NCI-H1048 (cell line): ENCODE data around the gene CCN5.

ENCODE experiments used
- DNase-seq: peaks from one replicate; lab custom pipeline; 2025; lab: John Stamatoyannopoulos, UW

CCN5 gene

GRCh38 chr20:44737116-44737515, 21.9 kb downstream of the CCN5 start:
- no peak for DNase-seq

DNA sequence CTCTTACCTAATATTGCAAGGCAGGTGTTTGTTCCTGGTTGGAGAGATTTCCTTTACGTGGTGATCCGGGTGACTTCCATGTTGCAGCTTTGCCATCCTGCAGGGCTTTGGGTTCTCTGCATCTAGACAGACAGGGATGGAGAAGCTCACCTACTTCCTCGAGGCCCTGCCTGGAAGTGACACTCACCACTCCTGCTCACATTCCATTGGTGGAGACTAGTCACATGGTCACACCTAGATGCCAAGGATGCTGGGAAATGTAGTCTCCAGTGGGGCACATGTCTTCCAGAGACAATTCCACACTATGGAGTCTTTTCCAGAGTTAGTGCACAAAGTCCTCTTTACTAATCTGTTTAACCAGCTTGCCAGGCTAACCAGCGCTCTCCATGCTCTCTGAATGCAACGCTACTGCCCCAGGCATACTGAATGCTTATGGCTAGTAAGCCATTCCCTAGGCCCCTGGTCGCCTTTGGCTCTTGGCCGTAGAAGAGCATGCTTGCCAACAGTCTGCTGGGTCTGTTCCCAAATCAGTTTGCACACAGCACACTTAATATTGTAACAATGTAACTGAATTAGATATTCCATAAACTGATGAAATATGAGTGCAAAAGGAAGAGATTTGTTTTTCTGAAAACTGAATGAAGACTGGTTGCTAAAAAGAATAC, 23.8 kb downstream of the CCN5 start:
- DNase-seq: no peak

GRCh38 chr20:44739942-44740341, 24.8 kb downstream of the CCN5 start:
- no peak for DNase-seq

DNA sequence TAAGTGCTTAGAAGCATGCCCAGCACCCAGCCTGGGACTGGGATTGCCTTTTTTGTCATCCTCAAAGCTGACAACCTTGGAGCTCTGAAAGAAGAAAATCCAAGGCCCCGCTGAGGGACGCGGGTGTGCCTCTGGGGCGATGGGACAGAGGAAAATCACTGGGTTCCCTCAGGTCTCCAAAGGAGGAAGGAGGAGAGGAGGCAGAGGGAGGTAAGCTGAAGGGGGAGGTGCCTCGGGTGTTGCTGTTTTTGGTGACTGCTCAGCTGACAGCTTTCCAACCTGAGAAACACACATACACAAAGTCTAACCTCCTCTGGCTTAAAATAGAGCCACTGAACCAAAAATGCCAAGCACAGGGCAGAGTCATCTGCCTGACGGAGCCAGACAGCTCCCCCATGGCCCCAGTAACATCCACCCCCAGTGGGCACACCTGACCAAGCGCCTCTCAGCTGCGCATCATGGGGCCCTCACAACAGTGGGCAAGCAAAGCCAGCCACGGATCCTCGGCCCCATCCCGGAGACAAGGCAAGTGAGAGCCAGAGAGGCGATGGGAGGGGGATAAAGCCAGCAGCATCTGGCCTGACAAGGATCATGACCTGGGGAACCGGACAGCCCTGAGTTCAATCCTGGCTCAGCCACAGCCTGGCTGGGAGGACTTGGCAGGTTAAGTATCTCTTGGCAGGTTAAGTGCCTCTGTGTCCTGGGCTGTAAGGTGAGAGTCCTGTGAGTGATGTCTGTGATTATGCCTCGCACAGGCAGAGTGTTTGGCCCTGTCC, 27.3 kb downstream of the CCN5 start:
- DNase-seq: no peak

- DNase-seq: no peak
Observed at GRCh38 chr20:44743080-44743701, 28.0 kb downstream of the CCN5 start.

DNA sequence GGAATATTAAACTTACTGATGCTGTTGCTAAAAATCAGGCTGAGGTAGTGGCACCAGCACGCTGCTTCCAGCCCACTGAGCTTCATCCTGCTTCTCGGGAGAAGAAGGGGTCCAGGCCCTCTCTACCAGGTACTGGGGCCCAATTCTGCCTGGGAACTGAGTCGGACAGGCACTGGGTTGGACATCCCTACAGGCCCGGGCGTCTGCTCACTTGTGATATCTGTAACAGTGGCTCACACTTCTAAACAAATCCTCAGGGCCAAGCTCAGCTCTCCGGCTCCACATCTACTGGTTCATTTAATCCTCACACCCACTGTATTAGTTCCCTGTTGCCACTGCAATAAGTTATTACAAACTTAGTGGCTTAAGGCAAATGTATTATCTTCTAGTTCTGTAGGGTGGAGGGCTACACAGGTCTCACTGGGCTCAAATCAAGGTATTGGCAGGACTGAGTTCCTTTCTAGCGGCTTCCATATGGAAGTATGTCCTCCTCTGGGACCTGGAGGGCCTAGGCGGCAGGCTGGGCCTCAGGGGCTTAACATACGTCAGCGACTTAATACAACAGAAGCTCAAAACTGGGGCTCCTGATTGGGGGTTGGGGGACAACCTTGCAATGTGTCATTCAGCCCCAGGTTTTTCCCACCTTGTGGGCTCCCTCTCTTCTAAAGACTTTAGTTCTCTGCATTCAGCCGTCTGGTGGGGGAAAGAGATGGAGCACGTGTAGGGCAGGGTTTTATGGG, 28.9 kb downstream of the CCN5 start:
- DNase-seq: no peak

- DNase-seq: no peak
Observed at GRCh38 chr20:44745122-44745597, 30.0 kb downstream of the CCN5 start.

DNA sequence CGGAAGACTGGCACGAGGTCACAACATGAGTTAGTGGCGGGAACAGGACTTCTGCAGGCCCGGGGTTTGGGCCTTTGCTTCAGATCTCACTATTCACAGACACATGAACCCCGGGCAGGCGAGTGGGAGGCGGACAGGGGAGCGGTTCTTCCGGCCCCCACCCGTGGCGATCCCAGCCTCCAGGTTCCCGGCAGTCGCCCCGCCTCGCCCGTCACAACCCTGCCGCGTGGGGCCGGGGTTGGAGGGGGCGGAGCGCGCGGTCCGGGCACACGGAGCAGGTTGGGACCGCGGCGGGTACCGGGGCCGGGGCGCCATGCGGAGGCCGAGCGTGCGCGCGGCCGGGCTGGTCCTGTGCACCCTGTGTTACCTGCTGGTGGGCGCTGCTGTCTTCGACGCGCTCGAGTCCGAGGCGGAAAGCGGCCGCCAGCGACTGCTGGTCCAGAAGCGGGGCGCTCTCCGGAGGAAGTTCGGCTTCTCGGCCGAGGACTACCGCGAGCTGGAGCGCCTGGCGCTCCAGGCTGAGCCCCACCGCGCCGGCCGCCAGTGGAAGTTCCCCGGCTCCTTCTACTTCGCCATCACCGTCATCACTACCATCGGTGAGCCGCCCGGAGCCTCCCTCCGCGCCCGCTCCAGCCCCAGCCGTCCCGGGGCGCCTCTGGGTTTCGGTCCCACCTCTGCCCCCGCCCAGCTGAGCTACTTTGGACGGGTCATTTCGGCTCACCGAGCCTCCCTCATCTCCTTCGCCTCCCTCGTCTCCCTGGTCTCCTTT, 30.6 kb downstream of the CCN5 start, which contains the start of gene KCNK15:
KCNK15 (plus strand) TSS at position 268 of the 769 bp plus-strand sequence; CDS start at position 314, 46 bp downstream.
- no peak for DNase-seq

DNA sequence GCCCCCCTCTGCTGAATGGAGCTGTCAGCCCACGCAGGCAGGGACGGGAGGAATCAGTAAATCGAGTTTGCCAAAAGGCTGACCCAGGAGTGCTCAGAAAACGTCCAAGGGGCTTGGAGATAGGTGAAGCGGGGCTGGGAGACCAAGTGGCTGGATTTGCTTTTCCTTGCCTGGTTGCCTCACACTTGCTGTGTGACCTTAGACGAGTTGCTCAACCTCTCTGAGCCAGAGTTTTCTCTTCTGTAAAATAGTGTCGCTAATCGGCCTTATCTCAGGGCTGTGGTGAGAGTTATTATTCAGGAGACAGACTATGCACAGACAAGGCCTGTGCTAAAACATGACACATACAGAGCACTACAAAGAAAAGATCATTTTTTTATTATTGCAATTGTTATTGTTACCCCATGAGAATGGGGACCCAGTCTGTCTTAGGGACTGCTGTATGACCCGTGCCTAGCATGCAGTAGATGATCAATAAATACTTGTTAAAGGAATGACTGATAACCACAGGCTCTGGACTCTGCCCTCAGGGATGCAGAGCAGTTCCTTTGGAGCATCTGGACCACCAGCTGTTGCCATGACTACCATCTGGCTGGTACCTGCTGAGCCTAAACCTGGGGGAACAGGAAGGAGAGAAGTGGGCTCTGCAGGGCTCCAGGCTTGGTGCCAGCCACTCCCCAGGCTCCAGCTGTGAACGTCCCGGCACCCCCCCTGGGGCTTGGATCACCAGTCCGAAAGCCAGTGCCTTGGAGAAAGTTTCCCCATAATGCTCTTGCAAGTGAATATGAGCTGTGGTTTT, 31.4 kb downstream of the CCN5 start:
- DNase-seq: no peak

DNA sequence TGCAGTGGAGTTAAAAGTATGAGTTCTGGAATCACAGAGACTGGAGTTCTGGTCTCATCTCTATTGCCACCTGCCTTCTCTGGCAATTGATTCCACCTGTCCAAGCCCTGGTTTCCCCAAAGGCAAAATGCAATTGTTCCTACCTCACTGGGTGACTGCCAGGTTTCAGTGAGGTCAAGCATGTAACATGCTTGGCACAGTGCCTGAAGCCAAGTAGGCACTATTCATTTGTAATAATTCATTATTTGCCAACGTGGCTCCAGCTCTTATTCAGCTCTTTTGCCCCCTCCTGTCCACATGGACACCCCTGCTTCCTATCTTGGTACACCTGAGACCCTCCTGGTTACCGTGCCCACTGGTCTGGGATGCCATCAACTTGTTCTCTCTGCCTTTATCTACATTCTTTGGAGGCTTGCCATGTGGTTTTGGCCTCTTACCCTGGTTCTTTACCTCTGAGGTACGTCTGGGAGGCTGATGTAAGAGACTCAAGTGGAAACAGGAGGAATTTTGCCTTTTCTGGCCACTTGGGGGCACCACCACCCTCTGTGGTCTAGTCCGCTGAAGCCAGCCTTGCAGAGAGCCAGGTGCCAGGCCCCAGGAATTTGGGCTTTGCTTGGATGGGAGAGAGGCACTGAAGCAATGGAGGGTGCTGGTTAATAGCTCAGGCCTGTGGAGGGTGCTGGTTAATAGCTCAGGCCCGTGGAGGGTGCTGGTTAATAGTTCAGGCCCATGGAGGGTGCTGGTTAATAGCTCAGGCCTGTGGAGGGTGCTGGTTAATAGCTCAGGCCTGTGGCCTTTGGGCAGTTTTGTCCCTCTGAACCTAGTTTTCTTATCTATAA, 32.2 kb downstream of the CCN5 start:
- DNase-seq: no peak

DNA sequence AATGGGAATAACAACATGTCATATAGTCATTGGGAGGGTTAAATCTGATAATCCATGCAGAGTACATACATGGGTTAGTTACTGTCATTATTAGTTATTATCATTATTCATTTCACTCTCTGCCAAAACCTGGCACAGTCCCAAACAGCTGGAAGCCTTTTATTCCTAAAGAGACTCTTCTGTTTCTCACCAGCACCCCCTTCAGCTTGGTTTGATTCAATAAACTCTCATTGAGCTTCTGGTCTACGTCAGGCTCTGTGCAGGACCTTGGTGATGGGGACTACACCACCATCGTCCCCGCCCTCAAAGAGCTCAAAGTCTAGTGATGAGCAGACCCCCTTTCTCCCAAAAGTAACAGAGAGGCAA, 32.8 kb downstream of the CCN5 start:
- DNase-seq: no peak

DNA sequence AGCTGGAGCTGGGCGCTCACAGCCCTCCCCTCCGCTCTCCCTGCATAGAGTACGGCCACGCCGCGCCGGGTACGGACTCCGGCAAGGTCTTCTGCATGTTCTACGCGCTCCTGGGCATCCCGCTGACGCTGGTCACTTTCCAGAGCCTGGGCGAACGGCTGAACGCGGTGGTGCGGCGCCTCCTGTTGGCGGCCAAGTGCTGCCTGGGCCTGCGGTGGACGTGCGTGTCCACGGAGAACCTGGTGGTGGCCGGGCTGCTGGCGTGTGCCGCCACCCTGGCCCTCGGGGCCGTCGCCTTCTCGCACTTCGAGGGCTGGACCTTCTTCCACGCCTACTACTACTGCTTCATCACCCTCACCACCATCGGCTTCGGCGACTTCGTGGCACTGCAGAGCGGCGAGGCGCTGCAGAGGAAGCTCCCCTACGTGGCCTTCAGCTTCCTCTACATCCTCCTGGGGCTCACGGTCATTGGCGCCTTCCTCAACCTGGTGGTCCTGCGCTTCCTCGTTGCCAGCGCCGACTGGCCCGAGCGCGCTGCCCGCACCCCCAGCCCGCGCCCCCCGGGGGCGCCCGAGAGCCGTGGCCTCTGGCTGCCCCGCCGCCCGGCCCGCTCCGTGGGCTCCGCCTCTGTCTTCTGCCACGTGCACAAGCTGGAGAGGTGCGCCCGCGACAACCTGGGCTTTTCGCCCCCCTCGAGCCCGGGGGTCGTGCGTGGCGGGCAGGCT, 35.1 kb downstream of the CCN5 start:
- DNase-seq: no peak

DNA sequence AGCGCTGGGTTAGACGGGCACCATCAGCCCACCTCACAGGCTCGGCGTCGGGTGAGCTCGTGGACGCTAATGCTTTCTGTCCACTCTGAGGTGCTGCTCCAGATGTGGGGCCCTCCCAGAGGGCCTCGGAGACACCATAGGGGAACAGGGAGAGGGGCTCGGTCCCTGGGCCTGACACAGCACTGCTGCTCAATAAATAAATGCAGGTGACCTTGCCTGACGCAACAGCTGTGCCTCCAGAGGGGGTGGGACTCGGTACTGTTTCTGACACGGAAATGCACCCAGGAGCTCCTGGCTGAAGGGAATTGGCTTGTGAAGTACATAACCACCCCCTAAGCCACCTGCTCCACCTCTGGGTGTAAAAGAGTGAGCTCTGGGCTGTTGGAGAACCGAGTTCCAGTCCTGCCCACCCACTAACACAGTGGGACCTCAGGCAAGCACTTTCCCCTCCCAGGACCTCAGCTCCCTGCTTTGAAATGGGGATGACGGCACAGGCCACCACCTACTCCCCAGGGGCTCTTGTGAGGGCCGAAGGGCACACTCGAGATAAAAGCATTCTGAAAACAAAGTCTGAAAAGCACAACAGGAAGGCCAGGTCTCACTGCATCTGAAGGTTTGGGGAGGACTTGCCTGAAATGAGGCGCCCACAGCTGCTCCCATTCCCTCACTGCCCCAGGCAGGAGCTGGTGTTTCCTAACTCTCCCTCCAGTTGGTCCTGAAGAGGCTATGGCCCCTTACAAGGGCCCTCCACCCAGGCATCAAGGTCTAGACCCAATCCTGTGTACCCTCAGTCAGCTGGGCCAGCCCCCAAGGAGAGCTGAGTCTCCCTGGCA, 37.1 kb downstream of the CCN5 start:
- DNase-seq: no peak

- no peak for DNase-seq
Observed at GRCh38 chr20:44754554-44754953, 39.4 kb downstream of the CCN5 start.

GRCh38 chr20:44756011-44756688, 41.0 kb downstream of the CCN5 start:
- DNase-seq: no peak

- no peak for DNase-seq
Observed at GRCh38 chr20:44756956-44757355, 41.8 kb downstream of the CCN5 start.

- no peak for DNase-seq
Observed at GRCh38 chr20:44758247-44759101, 43.3 kb downstream of the CCN5 start.
